NB4 (cell line): ENCODE results near the gene CCL7.

Experiments
- DNase-seq: peaks from one replicate; pipeline ENCODE4 v3.0.0; 2010; ENCODE audit warnings: low read depth
- H3K4me3 ChIP-seq: one replicate; pipeline ENCODE4 v1.5.1; 2011; ENCODE audit warnings: mild to moderate bottlenecking, low read depth, low read length, moderate library complexity
- MYC ChIP-seq: IDR thresholded peaks from 2 replicates; pipeline ENCODE4 v1.6.1; 2011; ENCODE audit warnings: low read depth, low read length
- POLR2A ChIP-seq: IDR thresholded peaks from 2 replicates; pipeline ENCODE4 v1.6.1; 2011; ENCODE audit warnings: mild to moderate bottlenecking; ENCODE audit not compliant: insufficient read length; ENCODE audit errors: extremely low read depth
- TF ChIP-seq, protein P1 (sequence below): IDR thresholded peaks from one replicate; pipeline ENCODE4 v1.5.1; 2012; ENCODE audit warnings: low read depth, low read length
- TF ChIP-seq, protein P2 (sequence below): IDR thresholded peaks from 2 replicates; pipeline ENCODE4 v1.6.1; 2011; ENCODE audit warnings: low read depth, low read length

The CCL7 gene

DNA sequence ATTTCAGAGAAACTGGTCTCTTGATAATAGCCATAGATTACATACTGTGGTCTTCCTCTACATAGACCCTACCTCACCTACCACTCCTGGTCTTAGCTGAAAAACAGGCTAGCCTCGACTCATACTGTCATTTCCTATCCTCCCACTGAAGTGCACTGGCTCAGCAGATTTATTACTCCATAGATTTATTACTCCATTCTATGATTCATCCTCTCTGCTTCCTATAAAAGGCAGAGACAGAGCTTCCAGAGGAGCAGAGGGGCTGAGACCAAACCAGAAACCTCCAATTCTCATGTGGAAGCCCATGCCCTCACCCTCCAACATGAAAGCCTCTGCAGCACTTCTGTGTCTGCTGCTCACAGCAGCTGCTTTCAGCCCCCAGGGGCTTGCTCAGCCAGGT is at the start of gene CCL7:
Gene CCL7, plus strand, starts transcription at position 253 of the 400 bp plus-strand sequence. Its CDS starts 70 bp downstream, at position 323.
- peak; percentile 33 for DNase-seq
- H3K4me3 ChIP-seq, result no peak within 1 kb of the TSS
- no peak for TF ChIP-seq POLR2A
- no peak for TF ChIP-seq MYC
- TF ChIP-seq, protein P1, sequence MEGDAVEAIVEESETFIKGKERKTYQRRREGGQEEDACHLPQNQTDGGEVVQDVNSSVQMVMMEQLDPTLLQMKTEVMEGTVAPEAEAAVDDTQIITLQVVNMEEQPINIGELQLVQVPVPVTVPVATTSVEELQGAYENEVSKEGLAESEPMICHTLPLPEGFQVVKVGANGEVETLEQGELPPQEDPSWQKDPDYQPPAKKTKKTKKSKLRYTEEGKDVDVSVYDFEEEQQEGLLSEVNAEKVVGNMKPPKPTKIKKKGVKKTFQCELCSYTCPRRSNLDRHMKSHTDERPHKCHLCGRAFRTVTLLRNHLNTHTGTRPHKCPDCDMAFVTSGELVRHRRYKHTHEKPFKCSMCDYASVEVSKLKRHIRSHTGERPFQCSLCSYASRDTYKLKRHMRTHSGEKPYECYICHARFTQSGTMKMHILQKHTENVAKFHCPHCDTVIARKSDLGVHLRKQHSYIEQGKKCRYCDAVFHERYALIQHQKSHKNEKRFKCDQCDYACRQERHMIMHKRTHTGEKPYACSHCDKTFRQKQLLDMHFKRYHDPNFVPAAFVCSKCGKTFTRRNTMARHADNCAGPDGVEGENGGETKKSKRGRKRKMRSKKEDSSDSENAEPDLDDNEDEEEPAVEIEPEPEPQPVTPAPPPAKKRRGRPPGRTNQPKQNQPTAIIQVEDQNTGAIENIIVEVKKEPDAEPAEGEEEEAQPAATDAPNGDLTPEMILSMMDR, result no peak
- TF ChIP-seq, protein P2, sequence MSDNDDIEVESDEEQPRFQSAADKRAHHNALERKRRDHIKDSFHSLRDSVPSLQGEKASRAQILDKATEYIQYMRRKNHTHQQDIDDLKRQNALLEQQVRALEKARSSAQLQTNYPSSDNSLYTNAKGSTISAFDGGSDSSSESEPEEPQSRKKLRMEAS, result no peak

DNA sequence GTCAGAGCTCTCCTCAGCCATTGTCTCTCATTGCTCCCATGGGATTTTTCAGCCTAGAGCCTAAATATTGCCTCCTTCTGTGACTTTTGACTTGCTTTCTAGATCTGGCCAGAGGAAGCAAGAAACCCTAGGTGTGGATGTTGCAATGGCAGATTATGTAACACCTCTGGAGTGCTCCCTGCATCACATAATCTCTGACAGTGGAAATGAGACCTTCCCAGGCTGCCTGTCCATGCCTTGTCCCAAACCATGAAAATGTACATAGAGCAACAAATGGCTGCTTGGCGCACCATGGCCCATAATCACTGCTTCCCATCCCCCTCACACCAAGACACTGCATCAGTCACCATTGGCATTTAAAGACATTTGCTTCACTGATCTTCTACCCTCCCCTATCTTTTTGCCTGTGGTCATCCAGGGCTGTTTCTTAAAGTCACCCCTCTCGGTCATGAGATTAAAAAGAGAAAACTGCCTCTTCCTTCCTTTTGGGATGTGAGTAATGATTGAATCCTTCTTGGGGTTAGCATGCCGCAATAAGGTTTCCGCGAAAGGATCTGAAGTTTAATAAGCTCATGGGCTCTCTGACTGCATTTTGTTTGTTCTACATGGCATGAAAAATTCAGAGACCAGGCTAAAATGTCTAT is 49.1 kb upstream of the CCL7 start:
- DNase-seq, result peak; percentile 82
- TF ChIP-seq, protein P2, result no peak
- TF ChIP-seq MYC (no peak), POLR2A (no peak)
- TF ChIP-seq, protein P1, result no peak
- no peak overlapping the region for H3K4me3 ChIP-seq

DNA sequence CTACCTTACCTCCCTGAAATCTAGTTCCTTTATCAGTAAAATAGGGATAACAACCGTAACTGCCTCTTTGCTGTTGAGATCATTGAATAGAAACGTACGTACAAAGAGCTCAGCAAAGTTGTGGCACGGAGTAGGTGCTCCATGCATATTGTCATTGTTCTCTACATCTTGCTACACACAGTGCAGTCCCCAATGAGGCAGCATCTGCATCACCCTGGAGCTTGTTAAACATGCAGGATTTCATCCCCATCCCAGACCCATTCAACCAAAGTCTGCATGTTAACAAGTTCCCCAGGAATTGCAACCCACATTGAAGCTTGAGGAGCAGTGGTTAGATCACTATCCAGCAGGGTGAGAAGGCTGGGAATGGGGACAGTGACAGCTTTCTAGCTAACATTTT is 48.6 kb upstream of the CCL7 start:
- H3K4me3 ChIP-seq, result no peak overlapping the region
- TF ChIP-seq, protein P1, result no peak
- TF ChIP-seq, protein P2, result no peak
- TF ChIP-seq POLR2A (no peak), MYC (no peak)
- no peak for DNase-seq

DNA sequence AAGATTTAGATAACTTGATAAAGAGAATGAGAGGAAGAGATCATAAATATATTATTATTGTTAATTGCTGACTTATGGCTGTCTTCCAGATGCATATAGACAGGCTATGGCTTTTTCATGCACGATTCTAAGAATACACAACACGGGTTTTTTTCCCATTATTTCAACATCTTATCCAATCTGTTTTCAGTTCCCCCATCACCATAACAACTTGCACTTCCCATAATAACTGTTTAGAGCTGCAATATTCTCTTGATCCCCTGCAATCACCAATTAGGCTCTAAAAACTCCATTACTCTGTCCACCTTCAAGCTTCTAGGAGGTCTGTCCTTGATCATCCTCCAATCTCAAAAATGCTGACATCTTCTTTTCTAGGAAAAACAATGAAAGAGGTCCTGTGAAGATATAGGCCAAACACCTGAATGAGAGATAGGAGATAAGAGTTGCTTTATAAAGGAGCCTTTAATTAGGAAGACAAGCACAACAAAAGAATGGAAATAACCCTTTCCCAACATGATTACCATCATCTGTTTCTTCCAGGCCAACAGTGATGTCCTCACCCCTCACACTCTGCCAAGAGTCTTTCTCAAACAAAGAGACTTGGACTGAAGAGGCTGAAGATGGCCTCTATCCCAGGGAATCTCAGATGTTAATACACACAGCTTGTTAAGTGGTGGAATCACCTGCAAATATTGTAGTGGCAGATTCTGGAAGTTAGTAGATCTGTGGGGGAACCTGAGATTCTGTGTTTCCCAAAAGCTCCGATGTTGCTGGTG is 47.1 kb upstream of the CCL7 start:
- TF ChIP-seq MYC (no peak), POLR2A (no peak)
- TF ChIP-seq, protein P2, result no peak
- TF ChIP-seq, protein P1, result no peak
- DNase-seq, result no peak
- H3K4me3 ChIP-seq, result no peak overlapping the region

DNA sequence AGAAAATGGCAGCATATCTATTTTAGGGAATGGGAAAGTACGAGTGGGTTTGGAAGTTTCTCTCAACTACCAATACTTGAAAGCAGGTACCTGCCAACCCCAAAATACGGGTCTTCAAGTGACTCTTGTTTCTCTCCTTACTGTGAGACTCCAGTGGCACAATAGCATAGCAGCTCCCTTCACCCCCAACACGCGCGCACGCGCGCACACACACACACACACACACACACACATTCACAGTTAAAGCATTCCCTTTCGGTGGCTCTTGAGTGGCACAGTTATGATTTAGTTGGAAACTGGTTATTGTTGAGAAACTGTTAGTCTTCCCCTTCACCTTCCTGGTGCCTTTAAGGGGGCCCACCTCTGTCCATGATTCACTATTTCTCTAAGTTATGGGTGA is 45.0 kb upstream of the CCL7 start:
- no peak overlapping the region for H3K4me3 ChIP-seq
- TF ChIP-seq, protein P2, result no peak
- no peak for TF ChIP-seq MYC
- TF ChIP-seq, protein P1, result no peak
- TF ChIP-seq POLR2A, result no peak
- DNase-seq, result no peak
